22Rv1 (cell line): Measurements from ENCODE around the gene SAFB2.

Source experiments
- ZFX ChIP-seq: fragments of 450-650 bp; IDR thresholded peaks from 2 replicates; pipeline ENCODE4 v1.6.1; 2017; ENCODE audit warnings: antibody characterized with exemption, borderline replicate concordance
- TF ChIP-seq, protein P1 (sequence below): fragments of 450-650 bp; IDR thresholded peaks from 2 replicates; pipeline ENCODE4 v1.5.1; 2017; ENCODE audit warnings: mild to moderate bottlenecking

DNA sequence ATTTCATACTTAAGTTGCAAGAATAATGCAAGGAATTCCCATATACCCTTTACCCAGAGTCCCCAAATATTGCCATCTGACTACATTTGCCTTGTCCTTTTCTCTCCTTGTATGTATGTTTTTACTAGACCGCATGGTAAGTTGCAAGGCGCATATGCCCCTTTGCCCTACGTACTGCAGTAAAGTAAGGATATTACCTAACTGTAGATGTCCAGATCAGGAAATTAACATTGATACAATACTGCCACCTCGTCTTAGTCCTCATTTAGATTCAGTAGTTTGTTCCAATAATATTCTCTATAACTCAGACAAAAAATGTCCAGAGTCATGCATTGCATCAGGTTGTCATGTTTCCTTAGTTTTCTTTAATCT is 9.7 kb upstream of the SAFB2 start:
- TF ChIP-seq, protein P1, sequence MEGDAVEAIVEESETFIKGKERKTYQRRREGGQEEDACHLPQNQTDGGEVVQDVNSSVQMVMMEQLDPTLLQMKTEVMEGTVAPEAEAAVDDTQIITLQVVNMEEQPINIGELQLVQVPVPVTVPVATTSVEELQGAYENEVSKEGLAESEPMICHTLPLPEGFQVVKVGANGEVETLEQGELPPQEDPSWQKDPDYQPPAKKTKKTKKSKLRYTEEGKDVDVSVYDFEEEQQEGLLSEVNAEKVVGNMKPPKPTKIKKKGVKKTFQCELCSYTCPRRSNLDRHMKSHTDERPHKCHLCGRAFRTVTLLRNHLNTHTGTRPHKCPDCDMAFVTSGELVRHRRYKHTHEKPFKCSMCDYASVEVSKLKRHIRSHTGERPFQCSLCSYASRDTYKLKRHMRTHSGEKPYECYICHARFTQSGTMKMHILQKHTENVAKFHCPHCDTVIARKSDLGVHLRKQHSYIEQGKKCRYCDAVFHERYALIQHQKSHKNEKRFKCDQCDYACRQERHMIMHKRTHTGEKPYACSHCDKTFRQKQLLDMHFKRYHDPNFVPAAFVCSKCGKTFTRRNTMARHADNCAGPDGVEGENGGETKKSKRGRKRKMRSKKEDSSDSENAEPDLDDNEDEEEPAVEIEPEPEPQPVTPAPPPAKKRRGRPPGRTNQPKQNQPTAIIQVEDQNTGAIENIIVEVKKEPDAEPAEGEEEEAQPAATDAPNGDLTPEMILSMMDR = no peak
- no peak for TF ChIP-seq ZFX
